Colon (tissue), 2 donors: ENCODE results near the gene NUDC.
"Not testable (repeated sequence)": the region's sequence is repeated elsewhere in the genome, so short reads cannot be mapped to it uniquely, and the experiment has no call there.

Experiments used
- FAIRE-seq: peaks from 2 replicates; lab custom pipeline; 2012; peaks lifted over from hg19 to GRCh38; lab: Jason Lieb, UNC
- donor health status: control.
- donor health status: control.

The NUDC gene

GRCh38 chr1:26951821-26952497, 30.4 kb downstream of the NUDC start:
- no peak for FAIRE-seq

DNA sequence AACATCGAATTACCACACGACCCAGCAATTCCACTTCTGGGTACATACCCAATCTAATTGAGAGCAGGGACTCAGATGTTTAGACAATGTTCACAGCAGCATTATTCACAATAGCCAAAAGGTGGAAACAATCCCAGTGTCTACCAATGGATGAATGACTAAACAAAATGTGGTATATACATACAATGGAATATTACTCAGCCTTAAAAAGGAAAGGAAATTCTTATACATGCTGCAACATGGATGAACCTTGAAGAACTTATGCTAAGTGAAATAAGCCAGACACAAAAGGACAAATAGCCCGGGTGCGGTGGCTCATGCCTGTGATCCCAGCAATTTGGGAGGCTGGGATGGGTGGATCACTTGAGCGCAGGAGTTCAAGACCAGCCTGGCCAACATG, 31.8 kb downstream of the NUDC start:
- no peak for FAIRE-seq

DNA sequence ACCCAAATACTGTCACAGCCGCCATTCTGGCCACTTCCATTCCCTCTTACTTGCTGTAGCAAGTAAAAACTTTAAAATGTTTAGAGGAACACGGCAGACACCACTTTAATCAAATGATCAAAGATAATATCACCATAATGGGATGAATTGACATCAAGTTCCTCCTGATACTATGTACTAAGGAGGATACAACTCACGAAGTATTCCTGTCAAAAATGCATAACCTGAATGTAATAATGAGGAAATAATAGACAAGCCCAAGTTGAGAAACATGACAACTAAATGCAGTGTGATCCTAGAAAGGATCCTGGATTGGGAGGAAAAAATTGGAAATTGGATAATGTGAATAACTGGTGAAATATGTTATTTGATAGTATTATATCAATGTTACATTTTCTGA, 34.8 kb downstream of the NUDC start:
- no peak for FAIRE-seq

- FAIRE-seq, result no peak
Observed at GRCh38 chr1:26957306-26957705, 35.8 kb downstream of the NUDC start.

GRCh38 chr1:26959270-26959669, 37.7 kb downstream of the NUDC start:
- no peak for FAIRE-seq

DNA sequence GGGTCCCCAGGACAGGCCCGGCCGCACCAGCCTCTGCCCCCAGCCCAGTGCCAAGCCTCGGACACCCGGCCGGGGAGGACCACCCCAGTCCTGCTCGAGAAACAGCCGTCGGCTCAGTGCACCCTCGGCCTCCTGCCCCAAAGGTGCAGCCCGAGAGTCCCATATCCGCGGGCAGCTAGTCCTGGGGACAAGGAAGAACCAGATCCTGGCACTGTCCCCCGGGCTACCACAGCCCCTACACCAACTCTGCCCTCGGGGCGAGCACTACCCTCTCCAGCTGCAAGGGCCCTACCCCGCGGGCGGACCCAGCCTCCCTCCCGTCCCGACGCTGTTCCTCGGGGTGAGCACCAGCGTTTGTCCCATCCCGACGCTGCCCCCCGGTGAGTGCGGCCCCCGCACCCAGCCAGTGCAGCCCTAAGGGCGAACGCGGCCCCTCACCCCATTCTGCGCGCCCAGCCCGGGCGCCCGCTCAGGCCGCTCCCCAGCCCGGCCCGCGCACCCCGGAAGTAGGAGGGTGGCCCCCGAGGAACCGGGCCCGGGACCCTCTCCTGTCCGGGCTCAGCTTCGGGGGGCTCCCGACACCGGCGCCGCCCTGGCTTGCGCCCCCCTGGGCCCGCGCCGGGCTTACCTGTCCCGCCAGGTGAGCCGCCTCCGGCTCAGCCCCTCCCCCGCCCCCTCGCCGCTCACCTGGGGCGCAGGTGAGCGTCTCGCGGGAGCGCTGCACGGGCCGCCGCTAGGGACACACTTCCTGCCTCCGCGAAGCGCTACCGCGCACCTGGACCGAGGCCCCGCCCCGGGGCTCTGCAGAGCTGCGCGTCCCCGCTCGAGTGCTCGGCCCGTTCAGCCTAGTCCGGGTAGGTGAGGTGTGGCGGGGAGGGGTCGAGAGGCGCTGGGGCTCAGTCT, 38.4 kb downstream of the NUDC start, which contains the start of gene KDF1:
Gene KDF1, minus strand, starts transcription at position 747 of the 903 bp plus-strand sequence. CDS start 8,088 bp downstream, outside the sequence.
- no peak for FAIRE-seq

DNA sequence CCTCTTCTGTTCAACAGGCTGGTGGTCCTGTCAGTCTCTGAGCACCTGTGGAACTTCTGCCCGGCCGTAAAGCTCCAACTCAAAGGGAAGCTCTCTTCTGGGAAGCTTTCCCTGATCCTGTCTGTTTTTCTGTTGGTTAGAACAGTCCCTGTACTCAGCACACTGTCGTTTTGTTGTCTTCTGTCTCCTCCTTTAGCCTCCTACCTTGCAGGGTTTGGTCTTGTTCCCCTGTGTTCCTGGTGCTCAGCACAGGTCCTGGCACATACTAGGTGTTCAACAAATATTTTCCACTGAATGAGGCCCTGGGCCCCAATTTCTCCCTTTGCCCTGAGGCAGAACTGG, 39.1 kb downstream of the NUDC start:
- no peak for FAIRE-seq

DNA sequence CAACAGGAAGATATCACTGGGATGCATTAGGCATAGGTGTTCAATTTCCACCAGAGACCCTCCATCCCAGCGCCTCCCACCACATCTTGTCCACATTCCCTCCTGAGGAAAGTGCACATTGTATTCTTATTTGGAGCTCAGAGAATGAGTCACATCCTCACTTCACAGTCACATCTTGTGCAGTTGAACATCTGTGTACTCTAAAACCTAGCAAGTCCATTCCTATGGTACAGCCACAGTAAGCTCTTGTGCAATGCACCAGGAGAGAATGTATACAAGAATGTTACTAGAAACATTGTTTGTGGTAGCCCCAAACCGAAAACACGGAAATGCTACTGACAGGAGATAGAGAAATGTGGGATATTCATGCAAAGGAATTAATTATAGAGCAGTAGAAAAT, 40.3 kb downstream of the NUDC start:
- no peak for FAIRE-seq

DNA sequence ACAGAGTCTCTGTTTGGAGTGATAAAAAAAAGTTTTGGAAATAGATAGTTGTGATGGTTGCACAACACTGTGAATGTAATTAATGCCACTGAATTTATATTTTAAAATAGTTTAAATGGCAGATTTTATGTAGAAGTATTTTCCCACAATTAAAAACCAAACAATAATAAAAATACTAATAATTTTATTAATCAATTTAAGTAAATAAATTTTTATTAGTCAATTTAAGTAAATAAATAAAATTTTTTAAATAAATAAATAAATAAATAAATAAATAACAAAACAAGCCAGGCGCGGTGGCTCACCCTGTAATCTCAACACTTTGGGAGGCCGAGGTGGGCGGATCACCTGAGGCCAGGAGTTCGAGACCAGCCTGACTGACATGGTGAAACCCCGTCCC, 43.7 kb downstream of the NUDC start:
- no peak for FAIRE-seq

DNA sequence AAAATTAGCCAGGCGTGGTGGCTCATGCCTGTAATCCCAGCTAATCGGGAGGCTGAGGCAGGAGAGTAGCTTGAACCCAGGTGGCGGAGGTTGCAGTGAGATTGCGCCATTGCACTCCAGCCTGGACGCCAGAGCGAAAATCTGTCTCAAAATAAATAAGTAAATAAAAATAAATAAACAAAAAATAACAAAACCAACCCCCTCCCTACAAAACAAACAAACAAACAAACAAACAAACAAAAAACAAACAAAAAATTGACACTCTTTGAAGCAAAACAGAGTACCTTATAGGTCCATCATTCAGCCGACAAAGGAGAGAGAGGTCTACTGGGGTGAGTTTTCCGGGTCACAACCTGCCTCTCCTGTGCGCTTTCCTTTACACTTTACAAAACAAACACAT, 44.1 kb downstream of the NUDC start:
- FAIRE-seq, result no peak

GRCh38 chr1:26970810-26971209, 49.3 kb downstream of the NUDC start:
- FAIRE-seq, result no peak

GRCh38 chr1:26971590-26971989, 50.0 kb downstream of the NUDC start:
- FAIRE-seq, result no peak

- no peak for FAIRE-seq
Observed at GRCh38 chr1:26972390-26972789, 50.8 kb downstream of the NUDC start.

DNA sequence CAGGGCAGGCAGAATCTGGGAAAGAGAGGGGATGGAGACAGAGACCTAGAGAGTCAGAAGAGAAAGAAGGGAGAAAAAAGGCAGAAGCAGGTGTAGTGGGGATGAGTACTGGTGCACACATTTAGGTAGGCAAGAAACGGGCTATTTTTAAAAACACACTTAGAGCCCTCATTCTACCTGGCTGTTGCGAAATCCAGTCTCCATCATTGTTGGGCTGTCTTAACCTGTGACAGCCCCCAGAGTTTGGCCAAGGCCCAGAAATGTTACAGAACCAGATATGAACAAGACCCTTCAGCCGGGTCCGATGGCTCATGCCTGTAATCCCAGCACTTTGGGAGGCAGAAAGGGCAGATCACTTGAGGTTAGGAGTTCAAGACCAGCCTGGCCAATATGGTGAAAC, 51.3 kb downstream of the NUDC start:
- no peak for FAIRE-seq

DNA sequence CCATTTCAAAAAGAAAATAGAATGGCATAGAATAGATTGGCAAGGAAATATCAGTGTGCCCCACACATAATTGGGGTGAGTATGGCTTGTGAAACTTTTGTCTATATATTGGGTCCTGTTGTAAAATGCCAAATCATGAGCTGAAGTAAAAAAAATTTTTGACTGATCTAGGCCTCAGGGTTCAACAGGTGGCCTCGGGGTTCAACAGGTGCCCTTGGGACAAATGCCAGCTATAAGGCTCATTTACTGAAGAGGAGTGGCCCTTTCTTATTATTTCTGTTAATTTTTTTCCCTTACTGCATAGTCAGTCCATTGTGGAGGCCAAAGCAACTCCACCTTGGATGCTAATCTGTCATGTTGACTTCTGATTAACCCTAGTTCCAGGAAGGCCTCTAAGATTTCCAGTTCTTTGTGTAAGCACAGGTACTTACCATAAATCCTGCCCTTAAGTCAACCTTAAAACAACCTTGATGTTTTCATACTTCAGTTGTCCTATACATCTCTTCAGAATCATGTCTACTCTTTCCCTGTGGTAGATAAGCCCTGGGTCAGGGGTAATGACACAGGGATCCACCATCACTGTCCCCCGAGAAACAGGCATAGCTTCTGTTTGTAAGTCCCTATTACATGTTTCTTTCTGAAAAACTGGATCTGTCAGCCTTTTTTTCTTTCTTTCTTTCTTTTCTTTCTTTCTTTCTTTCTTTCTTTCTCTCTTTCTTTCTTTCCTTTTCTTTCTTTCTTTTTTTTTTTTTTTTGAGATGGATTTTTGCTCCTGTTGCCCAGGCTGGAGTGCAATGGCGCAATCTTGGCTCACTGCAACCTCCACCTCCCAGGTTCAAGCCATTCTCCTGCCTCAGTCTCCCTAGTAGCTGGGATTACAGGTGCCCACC, 55.3 kb downstream of the NUDC start:
- FAIRE-seq, result no peak

DNA sequence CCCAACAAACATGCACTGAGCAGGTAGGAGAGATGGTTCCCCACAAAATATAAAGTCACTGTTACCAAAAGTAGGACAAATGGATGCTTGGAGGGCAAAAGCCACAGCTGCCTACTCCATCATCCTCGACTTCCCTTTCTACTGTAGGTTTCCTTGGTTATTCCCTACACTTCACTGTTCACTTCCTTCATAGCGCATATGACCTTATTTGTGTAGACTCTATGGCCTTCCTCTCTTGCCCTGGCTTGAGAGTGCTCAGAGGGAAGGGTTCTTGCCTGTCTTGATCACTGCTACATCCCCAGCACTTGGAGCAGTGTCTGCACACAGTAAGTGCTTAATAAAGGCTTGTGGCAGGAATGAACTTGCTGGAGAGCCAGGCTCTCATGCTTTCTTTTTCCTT, 57.4 kb downstream of the NUDC start:
- FAIRE-seq, result no peak

- FAIRE-seq, result no peak
Observed at GRCh38 chr1:26981146-26981846, 59.8 kb downstream of the NUDC start.

- no peak for FAIRE-seq
Observed at GRCh38 chr1:26983863-26984262, 62.3 kb downstream of the NUDC start.

GRCh38 chr1:26984291-26984690, 62.7 kb downstream of the NUDC start:
- FAIRE-seq, result no peak

GRCh38 chr1:26986658-26987057, 65.1 kb downstream of the NUDC start:
- FAIRE-seq, result no peak

GRCh38 chr1:26989403-26990109, 68.0 kb downstream of the NUDC start:
- not testable (repeated sequence) for FAIRE-seq
